HAP-1 (cell line): ENCODE measurements around the gene DUS2.
"Not testable (repeated sequence)": the region's sequence is repeated elsewhere in the genome, so short reads cannot be mapped to it uniquely, and the experiment has no call there.

Experiments used
- DNase-seq, 2 experiments: peaks; one replicate each; pipeline ENCODE4 v3.0.0-alpha.2; 2016 to 2020; ENCODE audit warnings: low spot score in 2 of 2
- H3K27me3 ChIP-seq: fragments of 250-450 bp; sonication (Bioruptor Pico); 2 replicates; pipeline ENCODE4 v1.5.1; 2020; ENCODE audit warnings: low read depth, mild to moderate bottlenecking, moderate library complexity
- H3K36me3 ChIP-seq: fragments of 250-450 bp; sonication (Bioruptor Pico); replicated peaks from 2 replicates; pipeline ENCODE4 v1.5.1; 2020; ENCODE audit warnings: mild to moderate bottlenecking
- H3K4me1 ChIP-seq: fragments of 250-450 bp; sonication (Bioruptor Pico); 2 replicates; pipeline ENCODE4 v1.5.1; 2020; ENCODE audit warnings: mild to moderate bottlenecking
- H3K4me3 ChIP-seq: fragments of 250-450 bp; sonication (Bioruptor Pico); 2 replicates; pipeline ENCODE4 v1.5.1; 2020; ENCODE audit warnings: mild to moderate bottlenecking, moderate library complexity
- H3K9me3 ChIP-seq: fragments of 250-450 bp; sonication (Bioruptor Pico); 2 replicates; pipeline ENCODE4 v1.5.1; 2020; ENCODE audit warnings: mild to moderate bottlenecking, moderate library complexity
- in situ Hi-C: fragments of 300-500 bp; cut with MboI; formaldehyde crosslinking; loops from 3 replicates; pipeline ENCODE4 v1.14.3; 2020; ENCODE audit warnings: low sequenced_read_pairs, inconsistent platforms, mixed read lengths

The DUS2 gene

DNA sequence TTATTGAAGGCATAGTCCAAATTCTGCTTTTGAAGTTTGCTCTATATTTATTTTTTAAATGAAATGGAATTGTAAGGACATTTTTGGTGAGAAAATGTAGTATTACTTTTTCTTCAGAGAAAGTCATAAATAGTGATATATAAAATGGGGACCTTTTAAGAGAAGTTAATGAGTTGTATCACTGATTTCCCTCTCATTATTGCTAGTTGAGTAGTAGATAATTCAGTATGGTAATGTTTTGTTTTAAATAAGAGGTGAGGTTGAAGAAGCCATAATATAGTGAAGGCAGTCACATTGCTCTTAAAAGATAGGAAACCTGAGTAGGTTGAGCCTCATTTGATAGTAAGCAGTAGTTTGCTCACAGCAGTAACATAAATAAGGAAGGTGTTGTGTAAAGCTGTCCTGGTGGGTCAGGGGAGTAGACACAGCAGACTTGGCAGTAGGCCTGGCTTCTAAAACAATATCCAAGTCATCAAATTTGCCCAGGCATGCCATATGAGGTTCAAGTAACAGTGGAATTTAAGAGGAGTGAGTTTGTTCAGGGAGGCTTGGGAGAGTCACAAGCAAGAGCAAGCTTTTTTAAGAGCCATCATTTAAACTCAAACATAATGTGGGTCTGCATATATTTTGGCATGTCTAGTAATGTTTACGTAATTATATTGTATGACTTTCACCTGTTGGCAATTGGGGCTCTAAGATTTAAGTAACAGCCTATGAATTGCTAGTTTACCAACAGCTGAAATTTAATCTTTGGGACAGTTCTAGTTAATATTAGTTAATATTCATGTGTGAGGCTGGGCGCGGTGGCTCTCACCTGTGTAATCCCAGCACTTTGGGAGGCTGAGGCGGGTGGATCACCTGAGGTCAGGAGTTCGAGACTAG, 68.5 kb downstream of the DUS2 start:
- no peaks in the 10 kb centered on the region for H3K36me3 ChIP-seq
- H3K9me3 ChIP-seq: no peaks in the 10 kb centered on the region
- H3K4me3 ChIP-seq: no peak overlapping the region
- peaks cover 23% of the 10 kb centered on the region for H3K4me1 ChIP-seq
- in situ Hi-C loops: no loop called here
- no peak for DNase-seq
- H3K27me3 ChIP-seq: no peaks in the 10 kb centered on the region

DNA sequence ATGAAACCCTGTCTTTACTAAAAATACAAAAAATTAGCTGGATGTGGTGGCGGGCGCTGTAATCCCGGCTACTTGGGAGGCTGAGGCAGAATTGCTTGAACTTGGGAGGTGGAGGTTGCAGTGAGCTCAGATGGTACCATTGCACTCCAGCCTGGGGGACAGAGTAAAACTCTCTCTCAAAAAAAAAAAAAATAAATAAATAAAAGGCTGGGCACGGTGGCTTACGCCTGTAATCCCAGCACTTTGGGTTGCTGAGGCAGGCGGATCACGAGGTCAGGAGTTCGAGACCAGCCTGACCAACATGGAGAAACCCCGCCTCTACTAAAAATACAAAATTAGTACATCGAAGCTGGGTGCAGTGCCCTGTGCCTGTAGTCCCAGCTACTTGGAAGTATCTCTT, 69.2 kb downstream of the DUS2 start:
- H3K4me1 ChIP-seq: peaks cover 23% of the 10 kb centered on the region
- H3K9me3 ChIP-seq, H3K4me3 ChIP-seq, in situ Hi-C loops, DNase-seq, H3K36me3 ChIP-seq, H3K27me3 ChIP-seq: not testable (repeated sequence)

DNA sequence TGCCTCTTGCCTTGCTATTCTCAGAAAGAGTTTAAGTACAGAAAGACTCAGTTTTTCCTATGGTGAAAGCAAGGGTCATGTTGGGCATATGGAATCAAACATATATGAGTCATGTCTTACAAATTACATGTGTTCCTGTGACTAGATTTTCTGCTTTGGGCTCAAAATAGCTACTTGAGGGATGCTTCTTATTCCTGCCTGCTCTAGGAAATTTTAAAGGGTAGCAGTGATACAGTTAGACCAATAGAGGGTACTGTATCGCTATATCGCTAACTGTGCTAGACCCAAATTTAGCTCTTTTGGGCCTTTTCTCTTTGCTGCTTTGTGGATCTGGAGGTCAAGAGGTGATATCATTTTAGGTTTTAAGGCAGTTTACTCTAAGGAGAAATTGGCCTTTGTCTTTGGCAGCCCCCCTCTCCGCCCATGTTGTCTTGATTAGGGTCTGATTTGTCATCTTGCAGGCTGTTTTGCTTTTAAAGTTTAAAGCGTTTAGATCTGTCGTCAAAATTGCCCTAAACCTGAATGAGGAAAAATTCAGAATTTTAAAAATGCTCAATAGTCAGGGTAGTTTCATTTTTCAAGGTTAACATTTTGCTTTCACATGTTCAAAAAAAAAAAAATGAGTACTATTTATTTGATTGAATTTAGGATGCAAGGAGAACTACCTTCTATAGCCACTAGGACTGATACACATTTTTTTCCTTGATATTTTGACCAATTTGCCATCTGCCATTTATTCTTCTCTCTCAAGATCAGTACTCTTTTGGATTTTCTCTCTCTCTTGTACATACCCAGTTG, 70.9 kb downstream of the DUS2 start:
- Histone ChIP-seq H3K27me3 (no peaks in the 10 kb centered on the region), H3K4me3 (no peak overlapping the region), H3K4me1 (peaks cover 13% of the 10 kb centered on the region), H3K9me3 (no peaks in the 10 kb centered on the region), H3K36me3 (no peaks in the 10 kb centered on the region)
- DNase-seq: no peak
- in situ Hi-C loops: no loop called here

DNA sequence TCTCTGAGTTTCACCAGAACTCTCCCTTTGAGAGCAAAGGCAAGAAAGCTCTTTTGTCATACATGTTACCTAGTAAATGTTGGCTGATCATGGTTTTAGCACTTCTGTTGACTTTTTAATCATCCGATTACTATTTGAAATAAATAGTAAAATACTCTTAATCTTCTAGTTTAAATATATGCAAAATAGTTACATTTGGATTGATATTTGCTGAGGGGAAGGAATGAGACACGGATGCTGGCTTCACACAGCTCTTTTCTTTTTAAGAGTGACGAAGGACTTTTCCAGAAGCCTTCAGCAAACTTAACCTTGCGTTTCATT, 71.5 kb downstream of the DUS2 start:
- no peaks in the 10 kb centered on the region for H3K36me3 ChIP-seq
- in situ Hi-C loops: no loop called here
- no peak for DNase-seq
- H3K9me3 ChIP-seq: no peaks in the 10 kb centered on the region
- H3K4me1 ChIP-seq: peaks cover 8% of the 10 kb centered on the region
- no peaks in the 10 kb centered on the region for H3K27me3 ChIP-seq
- H3K4me3 ChIP-seq: no peak overlapping the region

DNA sequence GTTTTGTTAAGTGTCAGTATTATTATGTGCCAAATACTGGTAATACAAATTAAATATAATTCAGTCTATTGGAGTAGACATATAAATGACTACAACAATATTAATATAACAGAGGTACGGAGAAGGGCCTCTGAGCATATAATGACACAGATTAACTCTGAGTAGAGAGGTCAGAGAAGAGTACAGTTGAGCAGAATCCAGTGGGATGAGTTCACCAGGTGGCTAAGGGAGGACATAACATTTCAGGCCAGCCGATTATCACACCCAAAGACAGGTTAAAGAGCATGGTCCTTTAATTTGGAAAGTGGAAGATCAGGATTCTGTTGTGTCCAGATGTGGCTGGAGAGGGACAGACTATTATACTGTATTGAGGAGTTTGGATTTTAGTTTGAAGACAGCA, 73.4 kb downstream of the DUS2 start:
- no peaks in the 10 kb centered on the region for H3K4me1 ChIP-seq
- in situ Hi-C loops: no loop called here
- no peak overlapping the region for H3K4me3 ChIP-seq
- no peak for DNase-seq
- H3K36me3 ChIP-seq: no peaks in the 10 kb centered on the region
- no peaks in the 10 kb centered on the region for H3K27me3 ChIP-seq
- no peaks in the 10 kb centered on the region for H3K9me3 ChIP-seq

DNA sequence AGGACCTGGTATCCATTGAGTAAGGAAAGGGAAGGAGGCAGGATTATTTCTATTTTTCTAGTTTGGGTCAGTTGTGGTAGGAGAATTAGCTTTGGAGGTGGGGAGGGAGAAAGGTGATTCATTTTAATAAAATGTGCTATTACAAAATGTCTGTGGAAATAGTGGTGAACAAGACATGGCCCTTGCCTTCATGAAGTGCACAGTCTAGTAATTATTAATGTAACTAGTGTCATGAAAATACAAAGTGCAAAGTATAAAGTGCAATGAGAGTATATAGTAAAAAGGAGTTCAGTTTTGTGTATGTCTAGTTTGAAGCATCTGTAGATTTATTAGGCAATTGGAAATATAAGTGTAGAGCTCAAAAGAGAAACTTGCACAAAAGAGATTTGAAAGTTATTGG, 74.0 kb downstream of the DUS2 start:
- no peaks in the 10 kb centered on the region for H3K9me3 ChIP-seq
- H3K4me1 ChIP-seq: no peaks in the 10 kb centered on the region
- H3K27me3 ChIP-seq: no peaks in the 10 kb centered on the region
- in situ Hi-C loops: no loop called here
- DNase-seq: no peak
- H3K36me3 ChIP-seq: no peaks in the 10 kb centered on the region
- H3K4me3 ChIP-seq: no peak overlapping the region

DNA sequence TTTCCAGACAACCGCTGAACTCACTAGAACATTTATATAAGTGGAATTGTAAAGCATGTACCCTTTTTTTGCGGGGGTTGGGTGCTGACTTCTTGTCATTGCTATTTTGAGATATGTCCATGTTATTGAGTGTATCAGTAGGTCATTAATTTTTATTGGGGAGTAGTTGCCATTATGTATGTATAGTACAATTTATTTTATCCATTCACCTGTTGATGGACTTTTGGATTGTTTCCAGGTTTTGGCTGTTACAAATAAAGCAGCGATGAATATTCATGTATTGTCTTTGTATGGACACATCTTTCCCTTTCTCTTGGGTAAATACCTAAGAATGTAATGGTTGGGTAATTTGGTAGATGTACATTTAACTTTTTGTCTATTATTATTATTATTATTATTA, 74.8 kb downstream of the DUS2 start:
- in situ Hi-C loops: no loop called here

DNA sequence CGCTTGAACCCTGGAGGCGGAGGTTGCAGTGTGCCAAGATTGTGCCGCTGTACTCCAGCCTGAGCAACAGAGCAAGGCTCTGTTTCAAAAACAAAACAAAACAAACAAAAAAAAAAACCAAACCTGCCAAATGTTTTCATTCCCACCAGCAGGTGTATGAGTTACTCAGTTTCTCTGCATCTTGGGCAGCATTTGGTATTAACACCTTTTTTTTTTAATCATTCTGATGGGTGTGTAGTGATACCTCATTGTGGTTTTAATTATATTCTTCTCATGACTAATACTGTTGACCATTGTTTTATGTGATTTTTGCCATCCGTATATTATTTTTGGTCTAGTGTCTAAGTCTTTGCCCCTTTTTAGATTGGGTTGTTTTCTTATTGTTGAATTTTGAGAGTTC, 77.4 kb downstream of the DUS2 start:
- Histone ChIP-seq H3K9me3 (no peaks in the 10 kb centered on the region; the same call in 1 of the 2 replicates), H3K4me1 (no peaks in the 10 kb centered on the region), H3K4me3 (no peak overlapping the region), H3K27me3 (no peaks in the 10 kb centered on the region), H3K36me3 (no peaks in the 10 kb centered on the region; the same call in 1 of the 2 replicates)
- DNase-seq: no peak
- in situ Hi-C loops: no loop called here

More for the DNA sequence above, 74.8 kb downstream of the DUS2 start:
- no peaks in the 10 kb centered on the region for H3K27me3 ChIP-seq
- no peaks in the 10 kb centered on the region for H3K36me3 ChIP-seq
- H3K4me1 ChIP-seq: no peaks in the 10 kb centered on the region
- no peak overlapping the region for H3K4me3 ChIP-seq
- no peaks in the 10 kb centered on the region for H3K9me3 ChIP-seq
- no peak for DNase-seq

DNA sequence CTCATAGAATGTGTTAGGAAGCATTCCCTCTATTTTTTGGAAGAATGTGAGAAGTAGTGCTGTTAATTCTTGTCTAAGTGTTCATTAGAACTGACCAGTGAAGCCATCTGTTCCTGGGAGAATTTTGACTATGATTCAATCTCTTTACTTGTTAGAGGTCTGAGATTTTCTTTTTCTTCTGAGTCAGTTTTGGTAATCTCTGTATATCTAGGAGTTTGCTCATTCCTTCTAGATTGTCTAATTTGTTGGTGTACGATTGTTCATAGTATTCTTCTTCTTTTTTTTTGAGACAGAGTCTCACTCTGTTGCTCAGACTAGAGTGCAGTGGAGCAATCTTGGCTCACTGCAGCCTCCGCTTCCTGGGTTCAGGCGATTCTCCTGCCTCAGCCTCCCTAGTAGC, 82.5 kb downstream of the DUS2 start:
- DNase-seq: no peak
- Histone ChIP-seq H3K36me3 (no peaks in the 10 kb centered on the region; the same call in 1 of the 2 replicates), H3K27me3 (no peaks in the 10 kb centered on the region), H3K4me3 (no peak overlapping the region), H3K4me1 (no peaks in the 10 kb centered on the region), H3K9me3 (peaks cover 11% of the 10 kb centered on the region)
- in situ Hi-C loops: no loop called here

DNA sequence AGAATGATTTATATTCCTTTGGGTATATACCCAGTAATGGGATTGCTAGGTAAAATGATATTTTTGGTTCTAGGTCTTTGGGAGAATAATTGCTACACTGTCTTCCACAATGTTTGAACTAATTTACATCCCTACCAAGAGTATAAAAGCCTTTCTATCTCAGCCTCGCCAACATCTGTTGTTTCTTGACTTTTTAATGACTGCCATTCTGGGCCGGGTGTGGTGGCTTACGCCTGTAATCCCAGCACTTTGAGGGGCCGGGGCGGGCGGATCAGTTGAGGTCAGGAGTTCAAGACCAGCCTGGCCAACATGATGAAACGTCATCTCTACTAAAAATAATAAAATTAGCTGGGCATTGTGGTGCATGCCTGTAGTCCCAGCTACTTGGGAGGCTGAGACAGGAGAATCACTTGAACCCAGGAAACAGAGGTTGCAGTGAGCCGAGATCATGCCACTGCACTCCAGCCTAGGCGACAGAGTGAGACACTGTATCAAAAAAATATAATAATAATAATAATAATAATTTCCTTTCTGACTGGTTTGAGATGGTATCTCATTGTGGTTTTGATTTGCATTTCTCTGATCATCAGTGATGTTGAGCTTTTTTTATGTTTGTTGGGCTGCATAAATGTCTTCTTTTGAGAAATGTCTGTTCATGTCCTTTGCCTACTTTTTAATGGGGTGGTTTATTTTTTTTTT, 84.3 kb downstream of the DUS2 start:
- H3K4me3 ChIP-seq, DNase-seq, H3K36me3 ChIP-seq, in situ Hi-C loops, H3K27me3 ChIP-seq, H3K4me1 ChIP-seq: not testable (repeated sequence)
- peaks cover 17% of the 10 kb centered on the region for H3K9me3 ChIP-seq

DNA sequence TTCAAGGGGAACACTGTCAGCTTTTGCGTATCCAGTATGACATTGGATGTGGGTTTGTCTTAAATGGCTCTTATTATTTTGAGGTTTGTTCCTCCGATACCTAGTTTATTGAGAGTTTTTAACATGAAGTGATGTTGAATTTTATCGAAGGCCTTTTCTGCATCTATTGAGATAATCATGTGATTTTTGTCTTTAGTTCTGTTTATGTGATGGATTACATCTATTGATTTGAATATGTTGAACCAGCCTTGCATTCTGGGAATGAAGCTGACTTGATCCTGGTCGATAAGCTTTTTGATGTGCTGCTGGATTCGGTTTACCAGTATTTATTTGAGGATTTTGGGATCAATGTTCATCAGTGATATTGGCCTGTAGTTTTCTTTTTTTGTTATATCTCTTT, 86.1 kb downstream of the DUS2 start:
- DNase-seq, H3K4me3 ChIP-seq, H3K27me3 ChIP-seq, H3K4me1 ChIP-seq, in situ Hi-C loops, H3K36me3 ChIP-seq: not testable (repeated sequence)
- H3K9me3 ChIP-seq: peaks cover 17% of the 10 kb centered on the region

DNA sequence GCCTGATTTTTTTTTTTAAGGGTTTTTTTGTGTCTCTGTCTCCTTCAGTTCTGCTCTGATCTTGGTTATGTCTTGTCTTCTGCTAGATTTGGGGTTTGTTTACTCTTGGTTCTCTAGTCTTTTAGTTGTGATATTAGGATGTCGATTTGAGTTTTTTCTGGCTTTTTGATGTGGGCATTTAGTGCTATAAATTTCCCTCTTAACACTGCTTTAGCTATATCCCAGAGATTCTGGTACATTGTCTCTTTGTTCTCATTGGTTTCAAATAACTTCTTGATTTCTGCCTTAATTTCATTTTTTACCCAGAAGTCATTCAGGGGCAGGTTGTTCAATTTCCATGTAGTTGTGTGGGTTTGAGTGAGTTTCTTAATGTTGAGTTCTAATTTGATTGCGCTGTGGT, 87.5 kb downstream of the DUS2 start:
- DNase-seq, H3K4me3 ChIP-seq, H3K27me3 ChIP-seq, H3K4me1 ChIP-seq, in situ Hi-C loops, H3K36me3 ChIP-seq: not testable (repeated sequence)
- H3K9me3 ChIP-seq: peaks cover 17% of the 10 kb centered on the region

DNA sequence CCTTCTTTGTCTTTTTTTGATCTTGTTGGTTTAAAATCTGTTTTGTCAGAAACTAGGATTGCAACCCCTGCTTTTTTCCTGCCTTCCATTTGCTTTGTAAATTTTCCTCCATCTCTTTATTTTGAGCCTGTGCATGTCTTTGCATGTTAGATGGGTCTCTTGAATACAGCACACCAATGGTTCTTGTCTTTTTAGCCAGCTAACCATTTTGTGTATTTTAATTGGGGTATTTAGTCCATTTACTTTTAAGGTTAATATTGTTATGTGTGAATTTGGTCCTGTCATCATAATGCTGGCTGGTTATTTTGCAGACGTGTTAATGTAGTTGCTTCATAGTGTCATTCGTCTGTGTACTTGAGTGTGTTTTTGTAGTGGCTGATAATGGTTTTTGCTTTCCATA, 88.3 kb downstream of the DUS2 start:
- Histone ChIP-seq H3K4me1 (no peaks in the 10 kb centered on the region), H3K4me3 (no peak overlapping the region), H3K27me3 (no peaks in the 10 kb centered on the region), H3K36me3 (no peaks in the 10 kb centered on the region; the same call in 1 of the 2 replicates), H3K9me3 (peaks cover 17% of the 10 kb centered on the region)
- no peak for DNase-seq
- in situ Hi-C loops: no loop called here
